ENCODE data around the gene STX11.
"Not testable (repeated sequence)": the region's sequence is repeated elsewhere in the genome, so short reads cannot be mapped to it uniquely, and the experiment has no call there.

DNA sequence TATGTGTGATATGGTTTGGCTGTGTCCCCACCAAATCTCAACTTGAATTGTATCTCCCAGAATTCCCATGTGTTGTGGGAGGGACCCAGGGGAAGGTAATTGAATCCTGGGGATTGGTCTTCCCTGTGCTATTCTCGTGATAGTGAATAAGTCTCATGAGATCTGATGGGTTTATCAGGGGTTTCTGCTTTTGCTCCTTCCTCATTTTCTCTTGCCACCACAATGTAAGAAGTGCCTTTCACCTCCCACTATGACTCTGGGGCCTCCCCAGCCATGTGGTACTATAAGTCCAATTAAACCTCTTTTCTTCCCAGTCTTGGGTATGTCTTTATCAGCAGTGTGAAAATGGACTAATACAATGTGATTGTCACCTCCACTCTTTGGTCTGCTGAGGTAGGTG lies 30.0 kb downstream of the STX11 start:
- TF ChIP-seq, protein P1, sequence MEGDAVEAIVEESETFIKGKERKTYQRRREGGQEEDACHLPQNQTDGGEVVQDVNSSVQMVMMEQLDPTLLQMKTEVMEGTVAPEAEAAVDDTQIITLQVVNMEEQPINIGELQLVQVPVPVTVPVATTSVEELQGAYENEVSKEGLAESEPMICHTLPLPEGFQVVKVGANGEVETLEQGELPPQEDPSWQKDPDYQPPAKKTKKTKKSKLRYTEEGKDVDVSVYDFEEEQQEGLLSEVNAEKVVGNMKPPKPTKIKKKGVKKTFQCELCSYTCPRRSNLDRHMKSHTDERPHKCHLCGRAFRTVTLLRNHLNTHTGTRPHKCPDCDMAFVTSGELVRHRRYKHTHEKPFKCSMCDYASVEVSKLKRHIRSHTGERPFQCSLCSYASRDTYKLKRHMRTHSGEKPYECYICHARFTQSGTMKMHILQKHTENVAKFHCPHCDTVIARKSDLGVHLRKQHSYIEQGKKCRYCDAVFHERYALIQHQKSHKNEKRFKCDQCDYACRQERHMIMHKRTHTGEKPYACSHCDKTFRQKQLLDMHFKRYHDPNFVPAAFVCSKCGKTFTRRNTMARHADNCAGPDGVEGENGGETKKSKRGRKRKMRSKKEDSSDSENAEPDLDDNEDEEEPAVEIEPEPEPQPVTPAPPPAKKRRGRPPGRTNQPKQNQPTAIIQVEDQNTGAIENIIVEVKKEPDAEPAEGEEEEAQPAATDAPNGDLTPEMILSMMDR (IDR thresholded peaks at IDR 0.05; ENCODE audit: low read depth, low read length) = not testable (repeated sequence)
- not testable (repeated sequence) for TF ChIP-seq EZH2phosphoT487 (IDR thresholded peaks at IDR 0.05; ENCODE audit: low read depth)

Measured in OCI-LY3 (cell line).